OCI-M2 (cell line): ENCODE data around the gene SLC6A1.

ENCODE experiments used
- DNase-seq: peaks from one replicate; lab custom pipeline; 2025; ENCODE audit not compliant: unreplicated experiment; lab: John Stamatoyannopoulos, UW

SLC6A1 gene

GRCh38 chr3:10992943-10993728, 588 bp downstream of the SLC6A1 start:
- no peak for DNase-seq

GRCh38 chr3:10993729-10994065, 1.1 kb downstream of the SLC6A1 start:
- DNase-seq = no peak

GRCh38 chr3:10994306-10994705, 1.8 kb downstream of the SLC6A1 start:
- no peak for DNase-seq

GRCh38 chr3:10995871-10996270, 3.3 kb downstream of the SLC6A1 start:
- DNase-seq = no peak

GRCh38 chr3:10996345-10997013, 3.9 kb downstream of the SLC6A1 start:
- DNase-seq = no peak

GRCh38 chr3:10997196-10997595, 4.6 kb downstream of the SLC6A1 start:
- no peak for DNase-seq

- no peak for DNase-seq
These were observed 6.0 kb downstream of the SLC6A1 start for GRCh38 chr3:10998542-10998941.

- DNase-seq = no peak
These were observed 6.9 kb downstream of the SLC6A1 start for GRCh38 chr3:10999221-11000107.

GRCh38 chr3:11000528-11000927, 8.0 kb downstream of the SLC6A1 start:
- DNase-seq = no peak

GRCh38 chr3:11001020-11001657, 8.6 kb downstream of the SLC6A1 start:
- no peak for DNase-seq

- no peak for DNase-seq
These were observed 9.1 kb downstream of the SLC6A1 start for GRCh38 chr3:11001658-11002021.

GRCh38 chr3:11002371-11002807, 9.8 kb downstream of the SLC6A1 start:
- DNase-seq = no peak

- DNase-seq = no peak
These were observed 12.0 kb downstream of the SLC6A1 start for GRCh38 chr3:11004563-11004962.

- DNase-seq = no peak
These were observed 13.2 kb downstream of the SLC6A1 start for GRCh38 chr3:11005686-11006256.

- no peak for DNase-seq
These were observed 14.7 kb downstream of the SLC6A1 start for GRCh38 chr3:11006986-11007933.

GRCh38 chr3:11009898-11010297, 17.4 kb downstream of the SLC6A1 start:
- no peak for DNase-seq

- no peak for DNase-seq
These were observed 18.0 kb downstream of the SLC6A1 start for GRCh38 chr3:11010426-11011165.

GRCh38 chr3:11014253-11014652, 21.7 kb downstream of the SLC6A1 start:
- no peak for DNase-seq

GRCh38 chr3:11014752-11015151, 22.2 kb downstream of the SLC6A1 start:
- DNase-seq = no peak
